ENCODE data around the gene PTGES2.
"Not testable (repeated sequence)": the region's sequence is repeated elsewhere in the genome, so short reads cannot be mapped to it uniquely, and the experiment has no call there.

GRCh38 chr9:128071475-128071874, 56.1 kb downstream of the PTGES2 start:
- TF ChIP-seq CTCF, EP300, POLR2A (IDR thresholded peaks at IDR 0.05): not testable (repeated sequence)
